Measurements from ENCODE around the gene MPHOSPH9.

Gene MPHOSPH9

GRCh38 chr12:123150275-123150743 is 82.6 kb downstream of the MPHOSPH9 start:
- no peak for DNase-seq (ENCODE audit: low spot score)
- no peak for FAIRE-seq

GRCh38 chr12:123149501-123150274 is 83.3 kb downstream of the MPHOSPH9 start:
- DNase-seq (ENCODE audit: low spot score) (no peak), FAIRE-seq (no peak)

- DNase-seq (ENCODE audit: low spot score), result no peak
- no peak for FAIRE-seq
These were observed 83.9 kb downstream of the MPHOSPH9 start for GRCh38 chr12:123149088-123149487.

- DNase-seq (ENCODE audit: low spot score) (no peak), FAIRE-seq (no peak)
These were observed 84.3 kb downstream of the MPHOSPH9 start for GRCh38 chr12:123148655-123149054.

- FAIRE-seq (no peak), DNase-seq (ENCODE audit: low spot score) (no peak)
These were observed 84.7 kb downstream of the MPHOSPH9 start for GRCh38 chr12:123148223-123148622.

- FAIRE-seq, result no peak
- DNase-seq (ENCODE audit: low spot score), result no peak
These were observed 87.7 kb downstream of the MPHOSPH9 start for GRCh38 chr12:123145211-123145610.

- DNase-seq (ENCODE audit: low spot score), result no peak
- FAIRE-seq, result no peak
These were observed 89.0 kb downstream of the MPHOSPH9 start for GRCh38 chr12:123143736-123144461.

GRCh38 chr12:123142921-123143735 is 89.8 kb downstream of the MPHOSPH9 start:
- DNase-seq (ENCODE audit: low spot score) (peak; percentile 32), FAIRE-seq (no peak)

GRCh38 chr12:123142518-123142840 is 90.5 kb downstream of the MPHOSPH9 start:
- DNase-seq (ENCODE audit: low spot score) (no peak), FAIRE-seq (no peak)

GRCh38 chr12:123141615-123142517 is 91.1 kb downstream of the MPHOSPH9 start:
- FAIRE-seq (peak; percentile 86), DNase-seq (ENCODE audit: low spot score) (peak; percentile 79)

- no peak for FAIRE-seq
- no peak for DNase-seq (ENCODE audit: low spot score)
These were observed 92.0 kb downstream of the MPHOSPH9 start for GRCh38 chr12:123140676-123141614.

- FAIRE-seq (peak; percentile 52), DNase-seq (ENCODE audit: low spot score) (peak; percentile 73)
These were observed 92.8 kb downstream of the MPHOSPH9 start for GRCh38 chr12:123139926-123140675.

- no peak for FAIRE-seq
- no peak for DNase-seq (ENCODE audit: low spot score)
These were observed 97.3 kb downstream of the MPHOSPH9 start for GRCh38 chr12:123135688-123136087.

GRCh38 chr12:123134826-123135225 is 98.1 kb downstream of the MPHOSPH9 start:
- FAIRE-seq (no peak), DNase-seq (ENCODE audit: low spot score) (no peak)

- FAIRE-seq (no peak), DNase-seq (ENCODE audit: low spot score) (no peak)
These were observed 98.7 kb downstream of the MPHOSPH9 start for GRCh38 chr12:123134271-123134671.

GRCh38 chr12:123133701-123134100 is 99.2 kb downstream of the MPHOSPH9 start:
- DNase-seq (ENCODE audit: low spot score), result no peak
- FAIRE-seq, result no peak

GRCh38 chr12:123132951-123133619 is 99.9 kb downstream of the MPHOSPH9 start:
- FAIRE-seq (no peak), DNase-seq (ENCODE audit: low spot score) (no peak)

GRCh38 chr12:123131879-123132402 is 101.0 kb downstream of the MPHOSPH9 start:
- FAIRE-seq (no peak), DNase-seq (ENCODE audit: low spot score) (no peak)
